ENCODE data around the gene SETD3.
A peak's percentile ranks its signal among the peaks of the same experiment; 100 is the strongest.

SETD3 gene

DNA sequence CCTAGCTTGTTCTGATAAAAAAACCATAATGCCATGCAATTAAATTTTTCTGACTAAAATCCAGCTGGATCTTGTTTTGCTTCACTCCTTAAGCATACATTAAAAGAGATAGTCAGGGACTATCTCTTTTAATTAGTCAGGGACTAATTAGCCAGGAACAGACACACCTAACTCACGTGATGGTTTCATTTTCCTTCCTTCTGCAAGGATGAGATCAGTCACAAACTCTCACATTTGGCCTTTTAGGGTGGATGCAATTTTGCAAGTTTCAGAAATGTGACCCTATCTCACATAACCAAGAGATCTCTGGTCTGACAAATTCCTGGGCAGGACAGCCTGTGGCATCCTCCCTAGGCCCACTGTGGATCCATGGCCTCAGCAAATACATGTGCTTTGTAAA, 62.4 kb downstream of the SETD3 start:
- DNase-seq = no peak

DNA sequence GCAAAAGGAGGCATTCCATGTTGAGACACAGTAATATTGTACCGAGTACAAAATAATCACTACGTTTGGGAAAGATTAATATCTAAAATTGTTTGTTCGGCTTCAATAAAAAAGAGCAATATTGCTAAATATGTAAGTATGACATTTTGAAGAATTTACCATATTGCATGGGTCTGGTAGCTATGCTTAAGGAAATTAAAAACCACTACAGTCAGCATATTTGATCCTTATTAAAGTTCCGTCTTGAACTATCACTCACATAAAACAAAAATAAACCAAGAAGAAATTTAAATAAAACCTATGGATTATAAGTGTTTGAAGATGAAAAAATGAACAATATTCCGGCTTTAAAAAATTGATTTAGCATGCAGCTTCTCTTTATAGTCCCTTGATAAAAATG, 63.8 kb downstream of the SETD3 start:
- DNase-seq = no peak

DNA sequence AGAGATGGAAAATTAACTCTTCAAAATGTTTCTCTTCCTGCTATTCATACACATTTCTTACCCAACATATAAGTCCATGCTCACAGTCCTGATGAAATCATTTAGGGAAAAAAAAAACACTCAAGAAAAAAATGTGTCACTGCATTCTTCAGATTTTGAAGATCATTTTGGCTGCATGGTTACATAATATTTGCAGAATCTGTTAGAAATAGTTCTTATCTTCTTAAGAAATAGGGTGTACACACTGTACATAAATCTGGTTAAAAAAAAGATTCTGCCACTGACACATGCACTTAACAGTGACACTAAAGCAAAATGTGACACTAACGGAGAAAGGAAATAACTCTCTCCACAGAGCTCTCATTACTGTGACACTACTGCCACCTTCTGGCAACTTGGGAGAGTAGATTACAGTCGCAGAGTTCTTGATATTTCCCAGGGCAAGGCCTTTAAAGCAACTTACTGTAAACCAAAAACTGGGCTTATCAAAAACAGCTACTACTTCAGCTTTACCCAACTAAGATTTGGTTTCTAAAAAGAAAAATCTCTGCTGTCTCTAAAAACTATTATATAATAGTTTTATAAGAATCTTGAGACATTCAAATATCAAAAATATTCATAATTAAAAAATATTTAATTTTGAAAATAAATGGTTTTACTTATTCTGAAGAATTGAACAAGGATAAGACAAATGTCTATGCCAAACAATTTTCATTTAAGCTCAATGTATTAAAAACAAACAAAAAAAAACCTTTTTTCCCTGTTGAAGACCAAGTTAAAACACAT, 65.0 kb downstream of the SETD3 start:
- peak; percentile 63 for DNase-seq

DNA sequence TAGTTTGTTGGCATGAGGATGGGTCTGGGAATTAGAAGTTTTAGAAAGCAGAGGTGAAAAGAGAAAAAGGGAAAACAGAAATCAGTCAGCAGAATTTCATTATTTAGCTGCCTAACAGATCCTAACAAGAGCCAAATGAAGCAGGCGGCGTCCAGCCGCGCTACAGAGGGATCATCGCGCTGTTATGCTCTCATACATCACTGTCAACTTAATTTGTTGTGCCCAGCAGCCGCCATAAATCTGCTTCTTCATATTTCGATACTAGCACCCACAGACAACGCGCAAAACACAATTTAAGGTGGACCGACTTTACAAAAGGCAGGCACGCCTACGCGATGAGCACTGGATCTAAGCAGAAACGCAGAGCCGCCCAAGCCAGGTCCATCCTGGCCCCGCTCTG, 66.7 kb downstream of the SETD3 start:
- no peak for DNase-seq

DNA sequence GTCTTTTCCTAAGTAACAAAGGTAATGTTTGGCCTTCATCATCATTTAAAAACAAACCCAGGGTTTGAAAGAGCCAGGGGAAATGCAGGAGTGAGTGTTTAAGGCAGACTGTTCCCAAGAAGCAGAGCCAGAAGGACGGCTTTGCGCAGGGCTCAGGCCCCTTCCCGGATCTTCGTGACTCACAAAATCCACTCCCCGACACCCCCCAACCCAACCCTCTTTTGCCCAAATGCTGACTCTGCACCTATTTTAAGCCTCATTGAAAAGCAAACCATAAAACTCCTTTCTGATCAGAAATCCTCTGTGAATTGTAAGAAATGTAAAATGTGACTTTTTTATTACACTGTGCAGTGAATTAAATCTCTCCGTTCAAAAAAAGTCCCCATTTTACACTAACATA, 67.5 kb downstream of the SETD3 start:
- no peak for DNase-seq

DNA sequence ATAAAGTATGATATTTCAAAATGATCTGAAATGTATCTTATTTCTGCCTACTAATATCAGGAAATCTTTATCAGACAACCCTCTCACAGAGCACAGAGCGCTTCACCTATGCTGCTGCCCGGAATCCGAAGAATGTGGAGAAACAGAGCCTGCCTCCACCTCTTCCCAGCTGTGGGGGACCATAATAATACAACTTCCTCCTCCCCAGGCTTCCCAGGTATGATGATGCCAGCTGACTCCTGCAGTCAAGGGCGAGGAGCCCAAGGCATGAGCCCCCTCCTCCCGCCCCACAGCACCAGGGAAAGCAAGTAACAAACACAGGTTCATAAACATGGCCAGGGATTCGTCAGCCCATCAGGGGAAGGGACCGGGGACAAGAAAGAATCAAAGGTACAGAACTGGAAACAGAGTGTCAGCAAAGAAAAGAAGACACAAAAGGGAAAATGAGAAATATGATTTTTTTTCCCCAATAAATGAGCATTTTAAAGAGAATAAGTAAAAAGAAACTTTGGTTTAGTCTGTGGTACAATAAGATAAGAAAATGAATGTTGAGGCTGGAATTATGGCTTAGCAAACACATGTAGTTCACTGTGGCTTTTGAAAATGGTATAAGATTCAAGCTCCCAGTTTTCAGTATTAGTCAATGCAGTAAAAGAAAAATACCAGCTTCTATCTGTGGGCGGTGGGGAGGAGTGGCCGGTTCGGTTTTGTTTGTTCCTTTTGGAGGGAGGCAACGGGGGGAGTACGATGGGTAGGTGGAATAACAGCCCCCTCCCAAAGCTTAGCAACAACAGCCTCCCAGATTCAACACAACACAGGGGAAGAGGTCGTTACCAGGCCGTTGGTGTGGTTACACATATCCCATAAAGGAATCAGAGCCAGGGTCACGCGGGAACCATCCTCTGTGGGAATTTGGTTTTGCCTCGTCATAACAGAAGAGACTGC, 68.3 kb downstream of the SETD3 start:
- DNase-seq = peak; percentile 62

DNA sequence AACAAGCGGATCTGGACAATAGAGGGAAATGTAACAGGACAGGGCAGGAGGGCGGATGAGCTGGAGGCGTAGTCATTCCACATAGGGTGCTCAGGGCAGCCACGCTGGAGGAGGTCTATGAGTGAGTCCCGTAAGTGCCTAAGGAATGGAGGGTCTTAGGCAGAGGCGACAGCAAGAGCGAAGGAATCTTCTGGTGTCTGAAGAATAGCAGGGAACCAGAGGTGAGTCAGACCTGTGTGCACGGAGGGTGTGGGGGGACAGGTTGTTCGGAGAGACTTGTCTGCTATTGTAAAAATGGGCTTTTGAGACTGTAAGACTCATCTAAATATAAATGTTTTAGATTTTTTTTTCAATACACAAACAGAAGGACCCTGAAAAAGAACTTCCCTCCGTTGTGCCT, 70.6 kb downstream of the SETD3 start:
- DNase-seq = no peak

DNA sequence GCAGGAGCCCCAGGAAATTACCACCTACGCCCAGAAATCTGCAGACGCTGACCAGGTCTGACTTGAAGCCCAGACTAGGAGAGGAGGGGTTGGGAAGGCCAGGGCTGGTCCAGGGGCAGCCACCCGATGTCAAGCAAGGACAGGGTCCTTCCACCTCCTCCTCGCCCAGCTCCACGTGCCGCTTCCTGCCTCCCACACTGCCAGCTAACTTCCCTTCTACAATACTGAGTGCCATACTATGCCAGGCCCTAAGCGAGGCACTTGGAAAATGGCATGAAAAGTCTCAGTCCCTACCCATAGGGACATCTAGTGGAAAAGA, 71.7 kb downstream of the SETD3 start:
- DNase-seq = no peak

DNA sequence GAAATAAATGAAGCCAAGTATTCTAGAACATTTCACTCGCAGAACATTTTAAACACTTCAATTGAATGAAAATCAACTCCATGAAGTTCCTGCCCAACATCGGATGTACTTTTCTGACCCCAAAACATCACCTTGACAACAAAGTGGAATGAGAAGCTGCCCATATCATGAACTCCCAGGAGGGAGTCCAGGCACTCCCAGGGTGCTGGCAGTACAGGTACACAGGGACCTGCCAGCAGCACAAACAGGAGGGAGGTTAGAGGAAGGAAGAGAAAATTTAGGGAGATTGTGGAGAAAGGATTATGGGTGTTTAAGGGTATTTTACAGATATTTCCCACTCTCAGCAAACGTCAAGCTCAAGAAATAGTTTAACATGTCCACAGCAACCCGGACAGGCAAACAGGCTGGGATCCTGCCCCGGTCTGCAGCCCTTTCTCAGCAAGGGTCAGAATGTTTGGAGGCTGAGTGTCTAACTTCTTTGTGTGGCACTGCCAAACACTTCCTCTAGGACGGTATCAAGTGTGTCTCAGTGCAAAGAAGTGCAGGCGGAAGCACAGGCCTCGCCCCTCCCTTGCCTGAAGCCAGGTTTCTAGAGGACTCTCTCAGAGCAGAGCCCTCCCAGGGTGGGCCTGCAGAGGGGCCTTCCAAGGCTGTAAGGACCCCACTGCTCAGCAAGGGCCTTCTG, 72.2 kb downstream of the SETD3 start:
- no peak for DNase-seq

DNA sequence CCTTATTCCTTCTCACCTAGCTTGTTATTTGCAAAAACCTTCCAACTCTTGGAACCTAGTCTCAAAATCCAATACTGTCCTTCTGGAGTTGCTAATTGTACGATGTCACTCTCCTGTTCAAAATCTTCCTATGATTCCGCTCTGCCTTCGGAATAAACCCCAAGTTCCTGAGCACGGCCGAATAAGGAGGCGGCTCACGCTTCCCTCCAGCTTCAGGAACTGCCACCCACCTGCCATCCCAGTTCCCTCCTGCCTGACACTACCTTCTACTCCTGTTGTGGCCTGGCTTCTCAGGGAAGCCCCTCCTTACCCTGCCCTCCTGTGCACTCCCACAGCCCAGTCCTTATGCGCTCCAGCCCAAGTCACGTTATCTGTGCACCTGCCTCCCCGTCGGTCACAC, 73.2 kb downstream of the SETD3 start:
- no peak for DNase-seq

DNA sequence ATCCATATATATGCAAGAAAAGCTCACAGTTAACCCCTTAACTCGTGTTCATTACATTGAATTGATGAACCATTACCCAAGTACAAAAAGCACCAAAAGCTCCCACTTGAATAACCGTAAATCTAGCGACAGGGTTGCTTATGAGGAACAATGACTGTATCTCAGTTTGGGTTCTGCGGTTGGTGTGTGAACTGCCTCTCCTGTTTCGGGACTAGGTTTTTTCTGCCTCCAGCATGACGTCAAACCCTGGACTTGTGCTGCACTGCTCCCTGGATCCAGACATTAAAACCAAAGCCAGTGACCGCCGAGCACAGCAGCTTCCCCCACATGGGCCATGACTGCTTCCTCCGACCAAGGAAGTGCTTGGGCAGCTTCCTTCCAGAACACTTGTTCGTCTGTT, 77.7 kb downstream of the SETD3 start:
- no peak for DNase-seq

DNA sequence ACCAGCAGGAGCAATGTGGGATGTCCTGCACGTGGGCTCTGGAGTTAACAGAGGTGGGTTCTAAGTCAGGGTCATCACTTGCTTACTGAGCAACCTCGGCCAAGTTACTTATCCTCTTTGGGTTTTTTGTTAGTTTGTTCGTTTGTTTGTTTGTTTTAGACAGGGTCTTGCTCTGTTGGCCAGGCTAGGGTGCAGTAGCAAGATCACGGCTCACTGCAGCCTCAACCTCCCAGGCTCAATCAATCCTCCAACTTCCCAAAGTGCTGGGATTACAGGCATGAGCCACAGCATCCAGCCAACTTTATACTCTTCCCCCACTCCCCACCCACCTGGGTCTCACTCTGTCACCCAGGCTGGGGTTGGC, 78.4 kb downstream of the SETD3 start:
- no peak for DNase-seq

DNA sequence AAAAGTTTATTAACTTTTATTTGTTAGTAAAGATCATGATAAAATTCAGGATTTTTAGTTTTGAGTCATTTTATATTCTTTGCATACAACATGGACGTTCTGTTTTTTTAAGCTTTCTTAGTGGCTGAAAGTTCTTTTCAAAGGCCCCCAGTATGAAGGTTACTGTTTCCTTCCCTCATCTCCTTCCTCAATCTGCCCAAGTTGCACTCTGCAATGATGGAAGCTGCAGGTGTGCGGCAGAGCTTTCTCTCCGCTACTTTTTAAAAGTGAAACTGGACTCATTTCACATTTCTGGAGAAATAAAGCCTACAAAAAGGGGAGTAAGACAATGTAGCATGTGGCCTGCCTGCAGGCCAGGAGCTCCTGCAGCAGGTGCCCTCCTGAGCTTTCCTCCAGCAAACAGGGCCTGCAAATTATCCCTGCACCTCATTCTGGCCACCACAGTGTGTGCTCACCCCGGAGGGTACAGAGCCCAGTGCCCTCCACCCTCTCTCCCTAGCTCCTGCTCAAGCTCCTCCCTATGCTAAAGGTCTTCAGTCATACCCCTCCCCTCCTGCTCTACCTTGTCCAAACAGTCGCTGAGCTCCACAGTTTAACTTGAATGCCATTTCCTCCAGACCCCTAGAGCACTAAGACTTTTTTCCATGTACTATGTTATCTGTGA, 78.9 kb downstream of the SETD3 start:
- DNase-seq = no peak

DNA sequence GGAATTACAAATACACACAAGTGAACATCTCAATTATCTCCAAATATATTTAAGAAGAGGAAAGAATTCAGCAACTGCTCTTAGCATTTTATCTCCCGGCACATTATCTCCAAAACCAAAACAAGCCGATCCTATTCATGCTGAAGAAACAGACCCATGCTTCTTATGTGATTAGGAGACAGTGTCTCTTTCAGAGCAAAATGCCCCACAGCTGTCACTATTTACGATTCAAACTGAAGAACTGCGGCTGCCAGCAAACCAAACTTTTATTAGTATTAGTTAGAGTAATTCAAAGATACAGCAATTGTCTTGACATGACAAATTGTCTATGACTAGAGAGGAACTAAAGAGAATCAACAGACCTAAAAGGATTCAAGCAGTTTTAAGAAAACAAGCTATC, 79.4 kb downstream of the SETD3 start:
- no peak for DNase-seq

DNA sequence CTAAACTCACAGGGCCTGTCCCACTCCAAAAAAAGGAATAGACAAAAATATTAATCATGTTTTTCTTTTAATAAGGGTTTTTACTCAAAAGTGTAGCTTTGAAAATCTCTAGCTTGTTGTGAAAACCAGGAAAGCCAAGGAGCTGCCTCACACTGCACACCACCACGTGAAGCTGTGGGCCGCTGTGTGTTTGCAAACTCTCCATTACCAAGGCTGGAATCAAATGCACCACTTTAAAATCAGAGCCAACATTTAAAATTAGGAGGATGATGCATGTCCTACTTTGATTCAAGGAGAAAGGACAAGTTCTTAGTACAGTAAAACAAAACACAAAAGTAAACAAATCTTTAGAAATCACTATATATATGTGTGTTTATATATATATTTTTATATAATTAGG, 83.0 kb downstream of the SETD3 start:
- no peak for DNase-seq

DNA sequence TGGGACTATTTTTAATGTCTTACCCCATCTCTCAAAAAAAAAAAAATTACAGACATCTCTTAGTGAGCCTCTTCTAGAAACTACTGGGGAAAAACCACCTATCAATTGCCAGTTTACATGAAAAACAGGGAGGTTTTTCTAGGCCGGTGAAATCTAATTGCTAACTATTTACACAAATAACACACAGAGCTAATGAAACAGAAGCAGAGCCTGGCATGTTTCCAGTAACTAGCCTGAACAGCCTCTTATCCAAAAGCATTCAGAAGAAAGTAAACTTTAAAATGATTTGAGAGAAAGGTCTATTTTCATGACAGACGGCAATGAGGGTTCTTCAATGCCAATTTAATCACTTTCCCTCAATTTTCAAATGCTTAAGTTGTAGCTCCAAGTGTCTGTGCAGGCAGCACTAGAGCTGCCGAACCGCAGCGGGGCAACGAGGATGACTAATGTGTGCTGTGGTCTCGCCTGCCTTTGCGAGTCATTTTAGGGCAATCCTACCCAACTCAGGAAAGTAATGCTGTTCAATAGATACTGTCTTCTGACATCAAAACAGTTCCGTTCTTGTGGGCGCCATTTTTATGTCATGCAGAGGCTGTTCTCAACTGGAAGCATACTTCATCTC, 84.6 kb downstream of the SETD3 start:
- peak; percentile 52 for DNase-seq

DNA sequence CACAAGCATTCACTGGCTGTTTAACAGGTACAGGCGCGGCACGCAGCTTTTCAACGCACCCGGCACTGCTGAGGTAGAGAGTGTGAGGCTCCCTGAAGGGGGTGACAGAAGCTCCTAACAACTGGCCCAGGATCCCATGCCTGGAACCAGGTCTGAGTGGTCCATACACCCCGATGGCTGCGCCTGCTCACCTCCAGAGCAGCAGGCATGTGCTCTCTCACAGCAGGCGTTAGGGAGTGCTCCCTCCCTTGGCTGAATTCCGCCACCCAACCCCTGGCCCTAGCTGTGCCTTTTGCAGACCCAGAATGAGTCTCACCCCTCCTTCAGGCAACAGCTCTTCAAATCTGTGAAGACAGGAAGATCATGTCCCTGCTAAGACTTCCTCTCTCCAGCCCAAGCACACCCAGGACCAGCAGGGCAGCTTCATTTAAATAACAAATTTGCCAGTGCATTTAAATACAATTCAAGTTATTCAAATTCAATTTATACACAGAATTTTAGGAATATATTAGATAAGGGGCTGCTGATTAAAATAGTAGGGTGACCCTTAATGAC, 86.0 kb downstream of the SETD3 start:
- DNase-seq = no peak

DNA sequence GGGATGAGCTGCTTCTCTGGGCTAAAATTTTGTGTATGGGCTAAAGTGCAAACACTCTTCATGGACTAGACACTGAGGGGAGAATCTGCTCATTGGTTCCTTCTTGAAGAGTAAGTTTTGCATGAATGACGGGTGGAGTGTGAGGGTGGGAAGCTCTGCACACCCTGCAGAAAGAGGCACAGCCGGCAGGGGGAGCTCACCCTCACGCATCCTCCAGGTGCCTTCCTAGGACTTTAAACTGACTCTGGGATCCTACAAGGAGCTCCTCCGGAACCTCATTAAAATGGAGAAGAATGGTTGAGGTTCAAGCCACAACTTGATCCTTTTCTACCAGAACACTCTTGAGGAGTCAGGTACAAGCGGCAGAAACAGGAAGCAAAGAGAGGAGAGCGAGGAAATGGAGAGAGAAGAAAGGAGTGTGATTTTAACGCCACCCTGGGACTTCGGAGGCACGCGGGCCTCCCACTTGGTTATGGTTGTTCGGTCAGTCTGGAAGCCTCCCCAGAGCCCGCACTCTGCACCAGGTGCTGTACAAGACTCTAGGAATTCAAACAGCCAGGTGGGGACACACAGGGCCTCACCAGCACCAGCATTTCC, 87.5 kb downstream of the SETD3 start:
- DNase-seq = peak; percentile 58

DNA sequence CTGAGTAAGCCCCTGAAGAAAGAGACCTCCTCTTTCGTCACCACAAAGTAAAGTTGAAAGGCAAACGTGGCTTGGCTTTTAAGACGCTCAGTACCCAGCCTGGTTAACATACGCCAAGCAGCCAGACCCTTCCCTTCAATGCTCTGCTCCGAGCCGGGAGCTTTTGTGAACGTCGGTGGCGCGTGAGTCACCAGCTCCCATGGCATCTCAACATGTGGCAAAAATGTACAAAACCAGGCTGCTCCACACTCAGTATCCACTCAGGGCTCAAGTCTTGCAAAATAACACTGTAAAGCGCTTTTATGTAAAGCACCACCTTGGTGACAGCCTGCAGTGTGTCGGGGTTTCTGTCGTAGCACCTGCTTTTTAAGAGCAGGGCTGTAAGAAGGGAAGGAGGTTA, 89.0 kb downstream of the SETD3 start:
- no peak for DNase-seq

DNA sequence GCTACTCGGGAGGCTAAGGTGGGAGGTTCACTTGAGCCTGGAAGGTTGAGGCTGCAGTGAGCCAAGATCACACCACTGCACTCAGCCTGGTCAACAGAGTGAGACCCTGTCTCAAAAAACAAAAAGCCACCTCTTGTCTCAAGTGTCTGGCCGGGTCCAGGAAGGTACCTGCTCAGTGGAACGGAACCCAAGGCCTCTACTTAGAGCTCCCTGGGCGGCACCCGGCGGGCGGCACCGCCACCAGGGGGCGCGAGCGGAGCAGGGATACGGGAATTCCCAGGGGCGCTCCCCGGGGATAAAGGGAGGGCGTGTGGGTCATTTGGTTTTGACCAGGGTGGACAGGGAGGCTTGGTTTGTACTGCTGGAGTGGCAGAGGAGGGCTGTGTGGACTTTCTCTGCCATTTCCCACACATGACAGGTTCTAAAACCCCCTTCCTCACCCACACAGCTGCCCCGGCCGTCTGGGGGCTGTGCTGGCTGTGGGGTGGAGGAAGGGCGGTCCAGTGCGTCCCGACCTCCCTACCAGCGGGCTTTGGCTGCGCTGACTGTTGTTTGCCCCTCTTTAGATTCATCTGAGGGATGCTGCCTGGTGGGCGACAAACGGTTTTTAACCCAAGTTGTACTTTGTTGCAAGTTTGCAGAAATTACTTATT, 91.4 kb downstream of the SETD3 start:
- DNase-seq = peak; percentile 66

DNA sequence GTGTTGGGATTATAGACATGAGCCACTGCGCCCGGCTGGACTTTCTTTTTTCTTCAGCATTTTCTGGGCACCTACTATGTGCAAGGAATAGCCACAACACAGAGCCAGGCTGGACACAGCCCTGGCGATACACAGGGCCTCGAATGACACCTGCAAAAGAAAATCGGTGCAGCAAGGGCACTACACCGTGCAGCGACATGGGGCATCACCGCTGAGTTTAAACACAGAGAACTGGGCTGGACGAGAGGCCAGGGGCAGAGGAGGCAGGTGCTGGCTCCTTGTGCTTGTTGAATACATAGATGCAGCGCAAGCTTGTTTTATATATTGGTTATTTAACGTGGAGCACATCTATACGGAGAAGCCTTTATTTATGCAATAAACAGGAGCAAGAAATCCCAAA, 92.4 kb downstream of the SETD3 start:
- DNase-seq = no peak

DNA sequence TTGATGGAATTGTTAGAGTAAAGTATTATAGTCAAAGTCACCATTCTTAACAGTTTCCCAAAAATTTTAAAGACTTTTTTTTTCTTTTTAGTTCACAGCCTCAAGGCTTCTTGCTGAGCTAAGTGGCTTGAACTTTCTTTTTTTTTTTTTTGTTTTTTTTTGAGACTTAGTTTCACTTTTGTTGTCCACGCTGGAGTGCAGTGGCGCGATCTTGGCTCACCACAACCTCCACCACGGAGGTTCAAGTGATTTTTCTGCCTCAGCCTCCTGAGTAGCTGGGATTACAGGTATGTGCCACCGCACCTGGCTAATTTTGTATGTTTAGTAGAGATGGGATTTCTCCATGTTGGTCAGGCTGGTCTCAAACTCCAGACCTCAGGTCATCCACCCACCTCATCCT, 92.8 kb downstream of the SETD3 start:
- DNase-seq = no peak

Measured in stimulated activated CD4-positive, alpha-beta T cell treated with anti-CD3 and anti-CD28 coated beads, Interleukin-15, amount 100 ng/mL, for 24 hours (primary cell).